Activated CD8-positive, alpha-beta T cell treated with anti-CD3 and anti-CD28 coated beads, Interleukin-2, amount 10 ng/mL, durations not matched to agents 7 days and 5 days (primary cell): ENCODE results near the gene ULK4. TPM values are rescaled to one million over a fixed set of nuclear protein-coding genes. Genes with fewer than 3 reads are reported as not detected.

Source experiments
- ATAC-seq: fragments of 150-1000 bp; cut with Tn5 transposase; one replicate; pipeline ENCODE4 v1.10.0; 2021; ENCODE audit warnings: moderate library complexity
- CTCF ChIA-PET: fragments of 350-600 bp; sonication (Branson Sonifier 250); formaldehyde crosslinking; loops from one replicate; lab custom pipeline; 2021; ENCODE audit warnings: antibody characterized with exemption; lab: Charles Lee
- POLR2A ChIA-PET: fragments of 350-600 bp; sonication (Branson Sonifier 250); formaldehyde crosslinking; loops from one replicate; lab custom pipeline; 2021; ENCODE audit warnings: antibody characterized with exemption; lab: Charles Lee
- DNase-seq: peaks from one replicate; pipeline ENCODE4 v3.0.0-alpha.2; 2020
- H3K27ac Mint-ChIP-seq: one replicate; pipeline ENCODE4 v1.8.0; 2021; ENCODE audit warnings: mild to moderate bottlenecking, mixed read lengths
- H3K27me3 Mint-ChIP-seq: one replicate; pipeline ENCODE4 v1.8.0; 2021; ENCODE audit warnings: low read depth, mixed read lengths
- H3K36me3 Mint-ChIP-seq: one replicate; pipeline ENCODE4 v1.8.0; 2021; ENCODE audit warnings: low read depth, mixed read lengths
- H3K4me1 Mint-ChIP-seq: one replicate; pipeline ENCODE4 v1.8.0; 2021; ENCODE audit warnings: low read depth, mixed read lengths
- H3K4me3 Mint-ChIP-seq: one replicate; pipeline ENCODE4 v1.8.0; 2021; ENCODE audit warnings: mild to moderate bottlenecking, mixed read lengths
- H3K9me3 Mint-ChIP-seq: one replicate; pipeline ENCODE4 v1.8.0; 2022; ENCODE audit warnings: mixed read lengths; ENCODE audit not compliant: insufficient read depth
- total RNA-seq, 2 experiments: library from RNA; stranded (reverse); gene quantifications; one replicate each; pipeline ENCODE4 v1.2.3, GENCODE V29; 2021

ULK4 gene
- total RNA-seq, 2 experiments from 2014 or later: 10.5 to 12.3 TPM

DNA sequence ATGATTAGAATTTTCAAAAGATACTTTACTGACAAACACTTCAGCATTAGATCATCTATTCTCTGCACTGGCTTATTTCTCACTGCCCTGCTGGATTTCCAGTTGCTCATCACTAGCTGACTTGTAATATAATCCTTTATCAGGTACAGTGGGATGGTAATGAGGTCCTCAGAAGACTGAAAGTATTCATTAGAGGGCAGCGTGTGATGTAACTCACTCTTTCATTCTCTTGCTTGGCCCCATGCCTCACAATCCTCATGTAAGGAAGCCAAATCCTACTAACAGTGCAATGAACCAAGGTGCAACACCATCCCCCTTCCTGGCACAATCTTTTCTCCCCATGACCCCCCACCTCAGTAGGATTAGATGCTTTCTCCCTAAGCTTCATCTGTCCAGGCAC is 472.7 kb downstream of the ULK4 start:
- DNase-seq: no peak
- H3K27me3 Mint-ChIP-seq: no peaks in the 10 kb centered on the region
- CTCF ChIA-PET: no interaction called here
- H3K9me3 Mint-ChIP-seq: no peaks in the 10 kb centered on the region
- no peak overlapping the region for H3K4me3 Mint-ChIP-seq
- H3K4me1 Mint-ChIP-seq: no peaks in the 10 kb centered on the region
- ATAC-seq: no peak
- POLR2A ChIA-PET: interaction anchor here (0.6 kb wide), 1 partner anchor 293 kb away, joined by 3 read pairs; no protein-coding TSS in a partner anchor
- no peaks in the 10 kb centered on the region for H3K36me3 Mint-ChIP-seq
- H3K27ac Mint-ChIP-seq: no peak overlapping the region

DNA sequence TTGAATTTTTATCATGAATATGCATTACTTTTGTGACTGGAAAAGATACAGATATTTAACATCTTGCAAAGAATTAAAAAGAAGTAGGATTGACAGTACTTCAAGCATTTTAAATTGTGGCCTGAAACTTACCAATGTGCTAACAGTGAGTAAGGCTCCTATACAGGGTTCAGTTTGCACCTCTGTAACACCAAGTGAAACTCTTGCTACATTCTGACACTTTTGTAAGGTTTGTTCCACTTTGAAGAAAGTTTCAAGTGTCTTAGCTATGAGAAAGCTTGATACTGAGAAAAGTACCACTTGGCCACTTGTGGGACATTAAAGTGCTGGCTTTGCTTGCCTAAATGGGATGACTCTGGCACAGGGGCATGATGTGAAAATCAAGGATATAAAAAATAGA is 473.4 kb downstream of the ULK4 start:
- ChIA-PET POLR2A (interaction anchor here (0.6 kb wide), 1 partner anchor 293 kb away, joined by 3 read pairs; no protein-coding TSS in a partner anchor), CTCF (no interaction called here)
- H3K4me1 Mint-ChIP-seq: no peaks in the 10 kb centered on the region
- ATAC-seq: no peak
- no peaks in the 10 kb centered on the region for H3K9me3 Mint-ChIP-seq
- no peak overlapping the region for H3K4me3 Mint-ChIP-seq
- no peak for DNase-seq
- H3K27ac Mint-ChIP-seq: no peak overlapping the region
- no peaks in the 10 kb centered on the region for H3K36me3 Mint-ChIP-seq
- no peaks in the 10 kb centered on the region for H3K27me3 Mint-ChIP-seq

GRCh38 chr3:41485484-41485883 is 476.4 kb downstream of the ULK4 start:
- H3K27ac Mint-ChIP-seq: no peak overlapping the region
- ATAC-seq (no peak), DNase-seq (no peak)
- no peaks in the 10 kb centered on the region for H3K36me3 Mint-ChIP-seq
- H3K9me3 Mint-ChIP-seq: no peaks in the 10 kb centered on the region
- CTCF ChIA-PET: no interaction called here
- H3K4me3 Mint-ChIP-seq: no peak overlapping the region
- POLR2A ChIA-PET: no interaction called here
- no peaks in the 10 kb centered on the region for H3K4me1 Mint-ChIP-seq
- no peaks in the 10 kb centered on the region for H3K27me3 Mint-ChIP-seq

DNA sequence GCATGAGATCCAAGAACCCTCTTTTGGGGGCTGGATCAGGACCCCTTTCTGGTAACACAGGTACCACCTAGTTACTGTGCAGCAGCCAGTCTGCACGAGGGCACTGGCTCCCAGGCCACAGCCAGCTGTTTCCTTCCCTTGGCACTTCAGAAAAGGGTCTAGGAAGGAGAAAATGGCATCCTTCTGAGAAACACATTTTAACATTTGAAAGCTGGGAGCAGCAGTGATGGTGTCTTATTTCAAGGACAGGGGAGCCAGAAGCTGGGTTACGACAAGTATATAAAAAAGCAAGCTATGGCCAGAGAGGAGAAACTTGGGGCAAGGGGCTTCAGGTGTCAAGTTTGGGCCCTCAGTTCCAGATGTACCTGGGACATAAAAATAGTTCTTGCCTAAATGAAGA is 479.8 kb downstream of the ULK4 start:
- Mint-ChIP-seq H3K27me3 (no peaks in the 10 kb centered on the region), H3K9me3 (no peaks in the 10 kb centered on the region), H3K4me3 (no peak overlapping the region), H3K4me1 (no peaks in the 10 kb centered on the region), H3K27ac (no peak overlapping the region), H3K36me3 (no peaks in the 10 kb centered on the region)
- ATAC-seq (no peak), DNase-seq (no peak)
- ChIA-PET POLR2A (no interaction called here), CTCF (no interaction called here)

GRCh38 chr3:41478278-41478677 is 483.6 kb downstream of the ULK4 start:
- Mint-ChIP-seq H3K9me3 (peaks cover 10% of the 10 kb centered on the region), H3K27ac (no peak overlapping the region), H3K4me1 (no peaks in the 10 kb centered on the region), H3K27me3 (no peaks in the 10 kb centered on the region), H3K4me3 (no peak overlapping the region), H3K36me3 (no peaks in the 10 kb centered on the region)
- ATAC-seq: no peak
- CTCF ChIA-PET: no interaction called here
- DNase-seq: no peak
- POLR2A ChIA-PET: no interaction called here

GRCh38 chr3:41477399-41478014 is 484.4 kb downstream of the ULK4 start:
- ChIA-PET CTCF (no interaction called here), POLR2A (no interaction called here)
- Mint-ChIP-seq H3K36me3 (no peaks in the 10 kb centered on the region), H3K27me3 (no peaks in the 10 kb centered on the region), H3K4me3 (no peak overlapping the region), H3K9me3 (peaks cover 14% of the 10 kb centered on the region), H3K4me1 (no peaks in the 10 kb centered on the region), H3K27ac (no peak overlapping the region)
- no peak for ATAC-seq
- DNase-seq: no peak

DNA sequence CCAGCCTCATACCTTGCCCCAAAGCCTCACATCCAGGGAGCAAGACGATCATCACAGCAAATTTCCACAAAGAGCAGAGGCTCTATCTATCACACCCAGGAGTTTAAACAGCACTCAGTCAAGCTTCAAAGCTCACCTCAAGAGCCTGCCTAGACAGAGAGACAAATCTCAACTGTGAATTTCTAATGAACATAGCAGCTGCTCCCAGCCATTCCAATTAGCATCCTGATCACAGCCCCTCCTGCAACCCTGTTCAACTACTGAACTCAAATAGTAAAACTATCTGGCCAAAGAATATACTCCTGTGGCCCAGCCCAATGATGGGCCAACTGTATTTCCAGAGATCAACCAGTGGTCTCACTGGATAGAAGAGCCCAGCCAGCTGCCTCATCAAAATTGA is 492.8 kb downstream of the ULK4 start:
- Mint-ChIP-seq H3K36me3 (no peaks in the 10 kb centered on the region), H3K27ac (no peak overlapping the region), H3K27me3 (no peaks in the 10 kb centered on the region), H3K4me3 (no peak overlapping the region), H3K4me1 (no peaks in the 10 kb centered on the region), H3K9me3 (peaks cover 26% of the 10 kb centered on the region)
- no peak for DNase-seq
- ATAC-seq: no peak
- POLR2A ChIA-PET: no interaction called here
- CTCF ChIA-PET: no interaction called here

GRCh38 chr3:41467481-41467880 is 494.4 kb downstream of the ULK4 start:
- no peaks in the 10 kb centered on the region for H3K27me3 Mint-ChIP-seq
- ATAC-seq (no peak), DNase-seq (no peak)
- no peaks in the 10 kb centered on the region for H3K4me1 Mint-ChIP-seq
- no peaks in the 10 kb centered on the region for H3K36me3 Mint-ChIP-seq
- ChIA-PET POLR2A (no interaction called here), CTCF (no interaction called here)
- H3K27ac Mint-ChIP-seq: no peak overlapping the region
- H3K9me3 Mint-ChIP-seq: peaks cover 17% of the 10 kb centered on the region
- H3K4me3 Mint-ChIP-seq: no peak overlapping the region

GRCh38 chr3:41464858-41465257 is 497.0 kb downstream of the ULK4 start:
- ChIA-PET CTCF (no interaction called here), POLR2A (no interaction called here)
- ATAC-seq (no peak), DNase-seq (no peak)
- no peaks in the 10 kb centered on the region for H3K36me3 Mint-ChIP-seq
- H3K4me1 Mint-ChIP-seq: no peaks in the 10 kb centered on the region
- H3K9me3 Mint-ChIP-seq: peaks cover 8% of the 10 kb centered on the region
- H3K27me3 Mint-ChIP-seq: no peaks in the 10 kb centered on the region
- no peak overlapping the region for H3K27ac Mint-ChIP-seq
- H3K4me3 Mint-ChIP-seq: no peak overlapping the region

DNA sequence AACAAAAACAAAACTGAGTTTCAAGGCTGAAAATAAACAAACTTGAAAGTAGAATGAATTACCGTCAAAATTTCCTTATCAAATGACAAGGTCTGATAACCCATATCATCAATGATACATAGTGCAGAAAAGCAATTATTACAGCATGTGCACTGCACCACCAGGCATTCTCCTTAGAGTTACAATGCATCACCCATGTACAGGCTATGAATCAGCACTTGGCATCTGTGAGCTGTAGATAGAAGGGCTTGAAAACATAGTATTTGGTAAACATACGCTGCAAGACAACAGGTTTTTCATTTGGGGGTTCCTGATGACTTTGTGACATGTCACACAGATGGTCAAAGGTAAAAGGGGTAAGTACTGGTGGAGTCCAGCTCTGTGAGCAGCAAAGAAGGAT is 497.5 kb downstream of the ULK4 start:
- Mint-ChIP-seq H3K9me3 (peaks cover 4% of the 10 kb centered on the region), H3K27ac (no peak overlapping the region), H3K36me3 (no peaks in the 10 kb centered on the region), H3K27me3 (no peaks in the 10 kb centered on the region), H3K4me3 (no peak overlapping the region), H3K4me1 (no peaks in the 10 kb centered on the region)
- ChIA-PET POLR2A (no interaction called here), CTCF (no interaction called here)
- ATAC-seq (no peak), DNase-seq (no peak)

- no peak overlapping the region for H3K4me3 Mint-ChIP-seq
- ATAC-seq (no peak), DNase-seq (no peak)
- H3K36me3 Mint-ChIP-seq: no peaks in the 10 kb centered on the region
- no peaks in the 10 kb centered on the region for H3K27me3 Mint-ChIP-seq
- CTCF ChIA-PET: no interaction called here
- no peaks in the 10 kb centered on the region for H3K9me3 Mint-ChIP-seq
- POLR2A ChIA-PET: no interaction called here
- H3K27ac Mint-ChIP-seq: no peak overlapping the region
- H3K4me1 Mint-ChIP-seq: no peaks in the 10 kb centered on the region
Measured at GRCh38 chr3:41462103-41462691, 499.7 kb downstream of the ULK4 start.

GRCh38 chr3:41460736-41461135 is 501.2 kb downstream of the ULK4 start:
- Mint-ChIP-seq H3K4me1 (no peaks in the 10 kb centered on the region), H3K27me3 (no peaks in the 10 kb centered on the region), H3K4me3 (no peak overlapping the region), H3K27ac (no peak overlapping the region), H3K36me3 (no peaks in the 10 kb centered on the region), H3K9me3 (no peaks in the 10 kb centered on the region)
- CTCF ChIA-PET: no interaction called here
- POLR2A ChIA-PET: no interaction called here
- no peak for DNase-seq
- ATAC-seq: no peak

GRCh38 chr3:41457176-41457575 is 504.7 kb downstream of the ULK4 start:
- Mint-ChIP-seq H3K27me3 (no peaks in the 10 kb centered on the region), H3K9me3 (no peaks in the 10 kb centered on the region), H3K36me3 (no peaks in the 10 kb centered on the region), H3K4me1 (no peaks in the 10 kb centered on the region), H3K4me3 (no peak overlapping the region), H3K27ac (no peak overlapping the region)
- ChIA-PET CTCF (no interaction called here), POLR2A (no interaction called here)
- ATAC-seq: no peak
- no peak for DNase-seq
